ENCODE measurements around the gene THAP10.

DNA sequence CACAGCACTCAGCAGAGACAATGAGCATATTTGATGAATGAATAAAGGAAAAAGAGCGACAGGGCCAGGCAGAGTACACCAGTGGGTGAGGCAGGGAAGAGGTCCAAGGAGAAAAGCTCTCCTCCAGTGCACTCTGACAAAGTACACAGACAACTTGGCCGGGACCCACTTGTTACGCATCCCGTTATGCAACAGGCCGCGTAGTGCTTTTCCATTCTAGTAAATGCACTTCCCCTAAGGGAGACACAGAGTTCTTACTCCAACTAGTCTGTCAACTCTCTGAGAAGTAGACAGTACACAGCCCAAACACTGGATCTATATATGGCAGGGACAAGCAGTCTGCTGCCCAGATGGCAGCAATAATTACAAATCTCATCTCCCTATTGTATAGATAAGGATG is 56.8 kb downstream of the THAP10 start:
- TF ChIP-seq, protein P1, sequence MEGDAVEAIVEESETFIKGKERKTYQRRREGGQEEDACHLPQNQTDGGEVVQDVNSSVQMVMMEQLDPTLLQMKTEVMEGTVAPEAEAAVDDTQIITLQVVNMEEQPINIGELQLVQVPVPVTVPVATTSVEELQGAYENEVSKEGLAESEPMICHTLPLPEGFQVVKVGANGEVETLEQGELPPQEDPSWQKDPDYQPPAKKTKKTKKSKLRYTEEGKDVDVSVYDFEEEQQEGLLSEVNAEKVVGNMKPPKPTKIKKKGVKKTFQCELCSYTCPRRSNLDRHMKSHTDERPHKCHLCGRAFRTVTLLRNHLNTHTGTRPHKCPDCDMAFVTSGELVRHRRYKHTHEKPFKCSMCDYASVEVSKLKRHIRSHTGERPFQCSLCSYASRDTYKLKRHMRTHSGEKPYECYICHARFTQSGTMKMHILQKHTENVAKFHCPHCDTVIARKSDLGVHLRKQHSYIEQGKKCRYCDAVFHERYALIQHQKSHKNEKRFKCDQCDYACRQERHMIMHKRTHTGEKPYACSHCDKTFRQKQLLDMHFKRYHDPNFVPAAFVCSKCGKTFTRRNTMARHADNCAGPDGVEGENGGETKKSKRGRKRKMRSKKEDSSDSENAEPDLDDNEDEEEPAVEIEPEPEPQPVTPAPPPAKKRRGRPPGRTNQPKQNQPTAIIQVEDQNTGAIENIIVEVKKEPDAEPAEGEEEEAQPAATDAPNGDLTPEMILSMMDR (conservative IDR thresholded peaks at IDR 0.05; ENCODE audit: low read depth in 2 of 2) = no peak
- TF ChIP-seq ETS1 (IDR thresholded peaks at IDR 0.05) (no peak), EZH2phosphoT487 (IDR thresholded peaks at IDR 0.05; ENCODE audit: unreplicated experiment) (no peak), NANOG (IDR thresholded peaks at IDR 0.05; ENCODE audit: borderline replicate concordance) (no peak), POLR2AphosphoS5 (IDR thresholded peaks at IDR 0.05; ENCODE audit: low read depth) (no peak), ZNF331 (CRISPR knock-in tag; IDR thresholded peaks at IDR 0.05; ENCODE audit: low read depth) (no peak), EZH2 (IDR thresholded peaks at IDR 0.05; ENCODE audit: low read depth, unreplicated experiment) (no peak), CREB1 (CRISPR knock-in tag; IDR thresholded peaks at IDR 0.05; ENCODE audit: low read depth) (no peak), JUNB (IDR thresholded peaks at IDR 0.05; ENCODE audit: unreplicated experiment) (no peak), ZNF114 (CRISPR knock-in tag; IDR thresholded peaks at IDR 0.05) (no peak), STAT1 (IDR thresholded peaks at IDR 0.05; ENCODE audit: unreplicated experiment) (no peak), ZNF462 (CRISPR knock-in tag; IDR thresholded peaks at IDR 0.05) (no peak)
- TF ChIP-seq, protein P2, sequence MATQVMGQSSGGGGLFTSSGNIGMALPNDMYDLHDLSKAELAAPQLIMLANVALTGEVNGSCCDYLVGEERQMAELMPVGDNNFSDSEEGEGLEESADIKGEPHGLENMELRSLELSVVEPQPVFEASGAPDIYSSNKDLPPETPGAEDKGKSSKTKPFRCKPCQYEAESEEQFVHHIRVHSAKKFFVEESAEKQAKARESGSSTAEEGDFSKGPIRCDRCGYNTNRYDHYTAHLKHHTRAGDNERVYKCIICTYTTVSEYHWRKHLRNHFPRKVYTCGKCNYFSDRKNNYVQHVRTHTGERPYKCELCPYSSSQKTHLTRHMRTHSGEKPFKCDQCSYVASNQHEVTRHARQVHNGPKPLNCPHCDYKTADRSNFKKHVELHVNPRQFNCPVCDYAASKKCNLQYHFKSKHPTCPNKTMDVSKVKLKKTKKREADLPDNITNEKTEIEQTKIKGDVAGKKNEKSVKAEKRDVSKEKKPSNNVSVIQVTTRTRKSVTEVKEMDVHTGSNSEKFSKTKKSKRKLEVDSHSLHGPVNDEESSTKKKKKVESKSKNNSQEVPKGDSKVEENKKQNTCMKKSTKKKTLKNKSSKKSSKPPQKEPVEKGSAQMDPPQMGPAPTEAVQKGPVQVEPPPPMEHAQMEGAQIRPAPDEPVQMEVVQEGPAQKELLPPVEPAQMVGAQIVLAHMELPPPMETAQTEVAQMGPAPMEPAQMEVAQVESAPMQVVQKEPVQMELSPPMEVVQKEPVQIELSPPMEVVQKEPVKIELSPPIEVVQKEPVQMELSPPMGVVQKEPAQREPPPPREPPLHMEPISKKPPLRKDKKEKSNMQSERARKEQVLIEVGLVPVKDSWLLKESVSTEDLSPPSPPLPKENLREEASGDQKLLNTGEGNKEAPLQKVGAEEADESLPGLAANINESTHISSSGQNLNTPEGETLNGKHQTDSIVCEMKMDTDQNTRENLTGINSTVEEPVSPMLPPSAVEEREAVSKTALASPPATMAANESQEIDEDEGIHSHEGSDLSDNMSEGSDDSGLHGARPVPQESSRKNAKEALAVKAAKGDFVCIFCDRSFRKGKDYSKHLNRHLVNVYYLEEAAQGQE (IDR thresholded peaks at IDR 0.05; ENCODE audit: unreplicated experiment) = no peak

Measured in GM23338 (cell line).